ENCODE data around the gene ENGASE.
"Not testable (repeated sequence)": the region's sequence is repeated elsewhere in the genome, so short reads cannot be mapped to it uniquely, and the experiment has no call there.

Gene ENGASE, protein sequence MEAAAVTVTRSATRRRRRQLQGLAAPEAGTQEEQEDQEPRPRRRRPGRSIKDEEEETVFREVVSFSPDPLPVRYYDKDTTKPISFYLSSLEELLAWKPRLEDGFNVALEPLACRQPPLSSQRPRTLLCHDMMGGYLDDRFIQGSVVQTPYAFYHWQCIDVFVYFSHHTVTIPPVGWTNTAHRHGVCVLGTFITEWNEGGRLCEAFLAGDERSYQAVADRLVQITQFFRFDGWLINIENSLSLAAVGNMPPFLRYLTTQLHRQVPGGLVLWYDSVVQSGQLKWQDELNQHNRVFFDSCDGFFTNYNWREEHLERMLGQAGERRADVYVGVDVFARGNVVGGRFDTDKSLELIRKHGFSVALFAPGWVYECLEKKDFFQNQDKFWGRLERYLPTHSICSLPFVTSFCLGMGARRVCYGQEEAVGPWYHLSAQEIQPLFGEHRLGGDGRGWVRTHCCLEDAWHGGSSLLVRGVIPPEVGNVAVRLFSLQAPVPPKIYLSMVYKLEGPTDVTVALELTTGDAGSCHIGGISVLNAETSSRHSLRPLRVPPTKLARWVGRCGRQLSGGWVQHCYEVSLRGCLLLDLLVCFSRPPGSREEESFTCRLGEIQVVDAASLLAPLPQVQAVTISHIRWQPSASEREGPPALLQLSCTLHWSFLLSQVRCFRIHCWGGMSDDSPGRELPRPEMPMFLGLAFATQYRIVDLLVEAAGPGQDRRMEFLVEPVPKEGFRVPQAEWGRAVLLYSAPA

DNA sequence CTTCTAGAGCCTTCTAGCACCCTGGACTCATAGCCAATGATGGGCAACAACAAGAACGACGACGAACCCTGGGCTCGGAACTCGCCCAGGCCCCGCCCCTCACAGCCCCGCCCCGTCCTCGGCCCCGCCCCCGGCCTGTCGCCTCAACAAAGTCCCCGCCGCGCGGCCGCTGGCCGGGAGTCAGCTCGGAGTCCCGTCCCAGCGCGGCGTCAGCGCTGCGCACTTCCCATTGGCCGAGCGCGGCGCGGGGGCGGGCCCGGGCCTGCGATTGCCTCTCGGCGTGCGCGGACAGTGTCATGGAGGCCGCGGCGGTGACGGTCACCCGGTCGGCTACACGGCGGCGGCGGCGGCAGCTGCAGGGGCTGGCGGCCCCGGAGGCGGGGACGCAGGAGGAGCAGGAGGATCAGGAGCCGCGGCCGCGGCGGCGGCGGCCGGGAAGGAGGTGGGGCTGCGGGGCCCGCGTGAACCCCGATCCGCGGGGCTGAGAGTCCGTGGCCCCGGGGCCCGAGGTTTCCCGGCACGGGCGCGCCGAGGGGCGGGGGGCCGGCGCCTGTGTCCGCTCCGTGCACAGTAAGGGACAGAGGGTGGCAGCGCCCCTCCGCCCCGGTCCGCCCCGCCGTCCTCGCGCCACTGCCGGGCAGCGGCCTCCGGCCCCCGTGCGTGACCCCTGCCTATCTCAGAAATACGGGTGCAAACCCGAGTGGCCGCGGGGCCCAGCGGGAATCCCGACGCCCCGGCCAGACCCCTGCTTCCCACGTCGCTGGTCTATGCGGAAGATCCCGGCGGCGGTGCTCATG, at the start of gene ENGASE:
TSS of gene ENGASE (plus strand) at position 176 of the 797 bp plus-strand sequence. CDS start at position 297, 121 bp downstream.
- peak; percentile 90 for DNase-seq

DNA sequence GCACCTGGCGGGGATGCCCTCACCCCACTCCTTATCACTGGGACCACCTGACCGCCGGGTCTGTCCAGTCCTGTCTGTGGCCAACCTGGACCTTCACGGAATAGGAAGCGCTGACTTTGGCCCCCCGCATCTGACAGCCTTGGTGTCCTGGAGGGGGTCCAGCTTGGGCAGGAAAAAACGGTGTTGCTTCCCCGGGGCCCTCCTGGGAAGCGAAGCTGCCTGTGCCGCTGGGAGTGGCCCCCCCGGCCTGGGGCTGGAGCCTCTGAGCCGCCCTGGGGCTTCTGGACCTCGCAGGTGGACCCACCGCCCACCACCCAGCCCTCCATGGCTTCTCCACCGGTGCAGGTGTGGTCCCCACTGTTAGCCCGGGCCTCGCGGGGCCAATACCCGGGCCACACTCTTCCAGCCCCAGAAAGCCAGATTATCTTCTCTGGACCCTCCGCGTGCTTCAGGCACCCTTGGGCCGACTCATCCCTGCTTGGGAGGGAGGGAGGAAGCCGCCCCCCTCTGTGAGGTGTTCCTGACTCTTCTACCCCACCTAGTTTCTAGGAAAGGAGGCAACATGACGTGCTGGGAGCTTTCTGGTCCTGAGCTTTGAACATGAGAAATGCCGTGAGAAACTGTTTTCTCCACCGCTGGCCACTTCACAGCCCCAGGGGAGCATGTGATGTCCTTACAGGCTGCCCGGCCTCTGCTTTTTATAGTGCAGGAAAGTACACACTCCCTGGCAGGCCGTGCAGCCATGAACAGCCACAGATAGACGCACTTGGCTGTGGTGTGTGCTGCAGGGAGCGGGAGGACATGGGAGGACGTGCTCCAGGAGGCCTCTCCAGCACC, 49.5 kb upstream of the ENGASE start:
- DNase-seq: no peak

DNA sequence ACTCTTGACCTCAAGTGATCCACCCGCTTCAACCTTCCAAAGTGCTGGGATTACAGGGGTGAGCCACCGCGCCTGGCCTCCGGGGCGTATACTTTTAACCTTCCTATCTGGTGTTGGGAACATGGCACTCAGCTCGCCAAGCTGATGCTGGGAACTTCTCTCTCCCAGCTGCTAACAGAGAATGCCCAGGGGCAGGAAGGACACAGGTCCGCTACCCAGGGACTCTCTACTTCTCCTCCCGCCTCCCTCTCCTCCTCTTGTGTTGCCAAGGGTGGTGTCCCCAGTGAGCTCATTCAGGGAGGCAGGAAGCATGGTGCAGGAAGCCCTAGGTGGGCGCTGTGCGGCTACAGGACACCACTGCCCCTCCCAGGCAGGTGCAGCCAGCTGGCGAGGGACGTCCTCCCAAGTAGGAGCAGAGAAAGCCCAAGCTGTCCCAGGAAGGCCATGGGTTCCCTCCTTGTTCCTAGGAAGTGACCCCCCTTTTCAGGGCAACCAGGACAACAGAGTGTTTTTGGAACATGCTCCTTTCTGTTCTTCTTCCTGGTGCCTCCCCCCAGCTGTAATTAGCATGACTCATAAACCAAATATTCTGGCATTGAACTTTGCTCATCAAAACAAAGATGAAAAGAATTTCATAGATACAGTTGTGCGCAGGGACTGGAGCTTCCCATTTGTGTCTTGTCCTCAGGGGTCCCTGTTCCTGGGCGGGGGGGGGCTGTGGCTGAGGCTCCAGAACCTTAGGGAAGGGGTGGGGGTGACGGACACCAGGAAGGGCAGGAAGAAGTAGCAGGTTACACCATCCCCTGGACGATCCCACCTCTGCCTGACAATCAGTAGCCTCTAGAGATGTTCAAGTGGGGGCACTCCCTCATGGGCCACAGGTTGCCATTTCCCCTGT, 48.0 kb upstream of the ENGASE start:
- DNase-seq: peak; percentile 70

DNA sequence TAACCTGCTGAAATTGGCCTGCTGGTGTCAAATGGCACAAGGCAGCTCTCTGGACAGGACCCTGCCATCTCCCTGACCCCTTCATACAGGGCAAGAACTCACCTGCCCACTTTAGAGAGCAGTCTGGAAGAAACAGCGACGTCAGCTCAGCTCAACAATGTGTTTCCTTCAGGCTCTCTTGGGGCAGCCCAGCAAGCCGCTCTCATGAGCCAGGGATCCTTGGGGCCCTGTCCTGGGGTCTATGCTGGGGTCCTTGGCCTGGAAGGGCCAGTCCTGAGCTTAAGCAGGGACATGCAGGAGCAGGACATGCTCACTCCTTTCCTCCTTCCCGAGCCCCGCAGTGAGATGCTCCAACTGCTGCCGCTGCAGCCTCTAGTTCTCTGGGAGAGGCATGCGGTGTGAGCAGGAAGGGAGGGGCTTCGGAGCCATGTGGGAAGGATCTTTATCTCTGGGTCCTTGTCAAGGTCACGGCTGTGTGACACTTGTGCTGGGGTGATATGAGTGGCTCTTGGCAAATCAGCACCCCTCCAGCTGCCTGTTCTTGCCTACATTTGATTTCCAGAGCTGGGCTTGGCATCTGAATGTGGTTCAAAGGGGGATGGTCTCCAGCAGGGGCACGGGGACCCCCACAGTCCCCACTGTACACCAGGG, 47.2 kb upstream of the ENGASE start:
- DNase-seq: no peak

DNA sequence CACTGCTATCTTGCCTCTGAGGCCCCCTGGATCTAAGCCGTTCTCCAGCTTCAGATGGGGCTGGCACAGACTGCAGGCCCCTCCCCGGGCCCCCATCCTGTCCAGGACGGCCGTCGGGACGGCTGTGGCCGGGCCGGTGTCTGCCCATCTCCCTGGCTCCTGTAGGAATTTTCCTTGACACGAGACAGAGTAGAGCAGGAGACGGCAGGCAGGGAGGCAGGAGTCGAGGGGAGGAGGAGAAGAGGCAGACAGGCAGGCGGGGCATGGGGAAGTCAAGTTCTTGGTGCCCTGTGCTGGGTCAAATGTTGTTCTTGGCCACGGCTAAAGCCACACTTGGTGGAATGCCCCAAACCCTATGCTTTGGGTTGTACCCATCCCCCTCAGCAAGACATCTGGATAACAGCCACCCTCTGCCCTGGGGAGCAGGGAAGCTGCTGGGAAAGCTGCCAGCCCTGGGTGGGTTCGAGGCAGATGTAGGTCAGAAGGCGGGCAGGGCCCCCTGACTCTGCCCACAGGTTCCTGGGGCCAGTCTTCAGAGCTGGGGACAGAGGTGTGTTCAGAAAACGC, 46.6 kb upstream of the ENGASE start:
- no peak for DNase-seq

DNA sequence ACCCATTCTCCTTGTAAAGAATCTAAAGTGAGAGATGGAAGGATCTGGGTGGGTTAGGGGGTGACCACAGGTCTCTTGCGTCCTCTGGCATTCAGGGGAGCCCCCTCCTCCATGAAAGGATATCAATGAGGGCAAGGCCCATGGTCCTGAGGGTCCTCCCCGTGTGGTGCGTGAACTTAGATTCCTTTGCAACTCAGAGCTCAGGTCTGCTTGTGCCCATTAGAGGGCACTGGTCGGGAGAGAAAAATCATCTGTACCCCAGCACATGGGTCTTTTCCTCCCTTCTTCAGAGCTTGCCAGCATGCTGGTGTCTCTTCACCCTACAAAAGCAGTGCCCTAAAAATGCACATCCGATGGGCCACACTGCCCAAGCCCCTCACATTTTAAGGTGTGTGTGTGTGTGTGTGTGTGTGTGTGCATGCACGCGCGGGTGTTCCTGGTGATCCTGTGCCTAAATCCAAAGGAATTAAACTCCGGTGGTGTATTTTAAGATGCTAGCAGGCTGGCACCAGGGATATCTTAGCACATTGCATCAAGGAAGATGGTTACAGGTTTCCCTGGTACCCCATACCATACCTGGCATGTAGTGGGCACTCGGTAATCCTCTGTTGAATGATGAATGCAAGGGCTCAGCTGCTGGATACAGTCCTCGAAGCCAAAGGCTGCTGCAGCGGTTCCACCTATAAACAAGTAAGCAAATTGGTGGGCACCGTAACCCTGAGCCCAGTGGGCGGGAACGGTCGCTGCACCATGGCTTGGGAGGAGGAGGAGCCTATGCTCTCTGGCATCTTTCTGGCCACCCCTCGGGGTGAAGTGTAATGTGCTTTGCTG, 45.9 kb upstream of the ENGASE start:
- DNase-seq: no peak

DNA sequence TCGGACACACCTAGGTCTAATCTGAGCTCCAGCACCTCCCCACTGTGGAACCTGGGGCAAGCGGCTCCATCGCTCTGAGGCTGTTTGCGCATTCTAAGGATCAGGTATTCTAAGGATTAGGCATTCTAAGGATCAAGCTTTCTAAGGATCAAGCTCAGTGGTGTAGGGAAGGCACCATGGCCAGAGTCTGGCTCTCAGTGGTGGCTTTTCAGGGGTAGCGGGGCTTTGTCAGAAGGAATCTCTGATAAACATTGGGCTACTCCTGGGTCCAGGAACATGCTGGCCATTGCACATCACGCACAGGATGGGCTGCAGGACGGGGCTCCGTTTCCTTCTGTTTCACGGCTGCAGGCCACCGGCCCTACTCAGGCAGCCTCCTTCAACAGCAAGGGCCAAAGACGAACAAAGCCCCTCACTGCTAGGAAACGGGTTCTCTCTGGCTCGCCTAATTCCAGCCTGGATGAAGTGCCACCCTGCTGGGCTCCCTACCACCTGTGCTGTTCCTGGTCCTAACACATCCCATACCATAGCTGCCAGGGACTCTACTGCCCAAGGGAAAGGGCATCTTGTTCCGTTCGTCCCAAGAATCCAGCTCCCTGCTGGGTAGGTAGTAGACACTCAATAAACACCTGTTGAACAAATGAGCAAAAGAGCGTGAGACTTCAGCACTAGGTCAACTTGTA, 45.2 kb upstream of the ENGASE start:
- DNase-seq: no peak

DNA sequence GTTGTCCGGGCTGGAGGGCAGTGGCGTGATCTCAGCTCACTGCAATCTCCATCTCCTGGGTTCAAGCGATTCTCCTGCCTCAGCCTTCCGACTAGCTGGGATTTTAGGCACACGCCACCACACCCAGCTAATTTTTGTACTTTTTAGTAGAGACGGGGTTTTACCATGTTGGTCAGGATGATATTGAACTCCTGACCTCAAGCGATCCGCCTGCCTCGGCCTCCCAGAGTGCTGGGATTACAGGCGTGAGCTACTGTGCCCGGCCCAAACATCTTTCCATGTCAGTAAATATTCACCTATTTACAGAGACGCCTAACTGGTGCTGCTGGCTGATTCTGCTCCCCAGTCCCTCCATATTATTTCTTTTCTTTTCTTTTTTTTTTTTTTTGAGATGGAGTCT, 44.0 kb upstream of the ENGASE start:
- not testable (repeated sequence) for DNase-seq

DNA sequence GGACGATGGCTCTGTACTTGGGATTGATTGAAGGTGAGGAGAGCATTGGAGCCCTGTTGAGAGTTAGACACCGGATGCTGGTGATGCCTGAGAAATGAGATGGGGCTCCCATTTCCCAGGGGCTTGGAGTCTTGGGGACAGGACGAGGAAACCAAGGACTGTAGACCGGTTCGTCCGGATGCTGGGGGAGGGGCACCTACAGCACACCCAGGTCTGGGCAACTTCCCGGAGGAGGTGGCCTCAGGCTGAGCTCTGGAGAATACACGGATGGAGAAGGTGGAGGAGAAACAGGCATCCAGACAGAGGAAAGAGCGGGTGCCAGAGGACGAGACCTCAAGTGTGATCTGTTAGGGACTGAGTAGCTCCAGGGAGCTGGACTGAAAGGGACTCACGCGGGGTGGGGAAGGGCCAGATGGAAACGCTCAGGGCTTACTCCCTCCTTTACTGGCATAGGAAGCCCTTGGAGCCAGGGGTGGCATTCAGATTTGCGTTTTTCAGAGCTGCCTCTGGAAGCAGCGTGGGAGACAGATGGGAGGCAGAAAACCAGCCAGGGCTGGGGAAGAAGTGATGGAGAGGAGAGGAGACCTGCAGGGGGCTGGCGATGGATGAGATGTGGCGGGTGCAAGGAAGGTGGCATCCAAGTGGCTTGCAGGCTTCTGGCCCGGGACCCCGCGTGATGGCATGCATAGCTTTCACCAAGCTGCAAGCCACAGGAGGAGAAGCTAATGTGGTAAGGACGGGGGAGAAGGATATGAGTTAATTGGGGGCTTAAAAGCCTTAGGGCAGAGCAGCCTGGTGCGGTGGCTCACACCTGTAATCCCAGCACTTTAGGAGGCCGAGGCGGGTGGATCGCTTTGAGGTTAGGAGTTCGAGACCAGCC, 42.4 kb upstream of the ENGASE start:
- no peak for DNase-seq

DNA sequence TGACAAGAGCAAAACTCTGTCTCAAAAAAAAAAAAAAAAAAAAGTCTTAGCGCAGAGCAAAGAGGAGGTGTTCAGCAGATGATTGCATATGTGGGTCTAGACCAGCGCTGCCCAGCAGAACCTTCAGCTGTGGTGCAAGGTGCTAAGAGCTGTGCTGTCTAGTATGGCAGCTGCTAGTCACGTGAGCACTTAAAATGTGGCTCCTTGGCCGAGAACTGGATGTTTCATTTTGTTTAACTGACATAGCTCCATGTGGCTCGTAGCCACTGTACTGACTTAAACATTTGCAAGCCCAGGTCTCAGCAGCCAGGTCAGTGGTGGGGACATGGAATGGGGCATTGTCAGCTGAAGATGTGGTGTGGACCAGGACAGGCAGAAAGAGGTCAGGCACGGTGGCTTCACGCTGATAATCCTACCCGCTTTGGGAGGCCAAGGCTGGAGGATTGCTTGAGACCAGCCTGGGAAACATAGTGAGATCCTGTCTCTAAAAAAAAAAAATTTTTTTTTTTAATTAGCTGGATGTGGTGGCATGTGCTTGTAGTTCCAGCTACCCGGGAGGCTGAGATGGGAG, 41.5 kb upstream of the ENGASE start:
- no peak for DNase-seq

DNA sequence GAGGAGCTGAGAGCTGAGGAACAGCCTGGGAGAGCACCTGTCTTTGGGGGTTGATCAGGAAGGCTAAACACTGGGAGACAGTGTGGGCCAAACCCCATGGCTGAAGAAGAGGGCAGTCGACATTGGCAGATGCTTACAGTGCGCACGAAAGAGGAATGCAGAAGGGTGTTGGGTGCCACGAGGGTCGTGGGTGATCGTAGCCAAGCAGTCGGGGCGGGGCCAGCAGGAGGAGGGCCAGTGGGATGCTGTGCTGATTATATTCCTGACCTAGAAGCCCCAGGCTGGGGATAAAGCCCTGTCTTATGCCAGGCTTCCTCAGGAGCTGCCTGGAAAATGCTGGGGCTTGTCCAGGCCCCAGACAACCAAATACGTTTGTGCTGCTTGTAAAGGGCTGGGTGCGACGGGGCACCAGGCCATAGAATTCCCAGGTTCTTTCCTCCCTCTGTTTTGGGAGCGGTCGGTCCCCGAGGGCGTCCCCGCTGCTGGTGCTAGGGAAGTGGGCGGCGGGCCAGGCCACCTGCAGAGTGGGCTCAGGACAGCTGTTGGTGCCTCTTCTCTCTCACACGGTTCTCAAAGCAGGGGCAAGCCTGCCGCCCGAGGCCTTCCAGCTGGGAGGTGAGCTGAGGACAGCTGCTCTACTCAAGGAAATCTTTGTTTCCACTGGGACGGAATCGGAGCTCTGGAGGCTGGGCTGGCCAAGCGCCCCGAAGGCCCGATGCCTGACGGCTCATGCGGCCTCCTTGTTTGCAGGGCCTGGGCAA, 40.7 kb upstream of the ENGASE start:
- peak; percentile 92 for DNase-seq

DNA sequence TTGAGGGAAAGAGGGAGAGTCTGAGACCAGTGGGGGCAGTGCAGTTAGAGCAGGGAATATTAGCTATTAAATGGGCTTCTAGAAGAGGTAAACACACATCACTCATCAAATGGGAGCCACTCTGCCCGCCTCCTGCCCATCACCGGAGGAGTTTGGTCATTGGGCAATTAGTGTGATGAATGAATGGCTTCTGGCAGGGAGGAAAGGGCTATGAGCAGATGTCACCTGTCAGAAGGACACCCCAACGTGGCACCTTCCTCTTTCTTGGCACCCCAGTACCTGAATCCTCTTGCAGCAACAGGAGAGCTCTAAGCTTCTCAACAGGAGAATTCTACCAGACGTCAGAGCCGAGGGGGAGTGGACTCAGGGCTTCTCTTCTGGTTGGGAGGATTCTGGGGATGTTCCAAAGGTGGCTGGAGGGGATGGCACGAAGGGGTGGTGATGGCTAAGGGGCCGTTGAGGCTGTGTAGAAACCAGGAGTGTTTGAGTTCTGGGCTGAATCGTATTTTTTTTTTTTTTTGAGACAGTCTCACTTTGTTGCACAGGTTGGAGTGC, 39.6 kb upstream of the ENGASE start:
- DNase-seq: no peak

DNA sequence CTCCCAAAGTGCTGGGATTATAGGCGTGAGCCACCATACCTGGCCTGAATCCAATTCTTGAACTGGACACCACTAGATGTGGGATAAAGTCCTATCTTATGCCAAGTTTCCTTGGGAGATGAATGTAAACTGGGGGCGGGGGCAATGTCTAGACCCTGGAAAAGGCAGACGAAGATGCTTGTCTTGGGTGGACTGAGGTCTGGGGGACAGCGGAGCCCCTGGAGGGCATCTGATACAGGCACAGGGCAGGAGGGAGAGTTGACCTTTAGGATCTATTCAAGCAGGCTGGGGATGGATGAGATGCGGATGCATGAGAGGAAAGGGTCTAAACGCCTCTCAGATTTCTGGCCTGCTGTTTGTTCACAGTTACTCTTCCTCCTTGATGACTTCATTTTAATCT, 38.9 kb upstream of the ENGASE start:
- no peak for DNase-seq

DNA sequence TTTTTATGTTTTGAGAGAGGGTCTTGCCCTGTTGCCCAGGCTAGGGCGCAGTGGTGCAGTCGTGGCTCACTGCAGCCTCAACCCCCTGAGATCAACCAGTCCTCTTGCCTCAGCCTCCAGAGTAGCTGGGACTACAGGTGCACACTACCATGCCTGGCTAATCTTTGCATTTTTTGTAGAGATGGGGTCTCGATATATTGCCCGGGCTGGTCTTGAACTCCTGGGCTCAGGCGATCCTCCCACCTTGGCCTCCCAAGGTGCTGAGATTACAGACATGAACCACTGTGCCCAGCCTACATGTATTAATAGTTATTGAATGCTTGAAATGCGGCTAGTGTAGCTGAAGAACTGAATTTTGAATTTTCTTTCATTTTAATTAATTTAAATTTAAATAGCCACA, 38.4 kb upstream of the ENGASE start:
- DNase-seq: no peak

DNA sequence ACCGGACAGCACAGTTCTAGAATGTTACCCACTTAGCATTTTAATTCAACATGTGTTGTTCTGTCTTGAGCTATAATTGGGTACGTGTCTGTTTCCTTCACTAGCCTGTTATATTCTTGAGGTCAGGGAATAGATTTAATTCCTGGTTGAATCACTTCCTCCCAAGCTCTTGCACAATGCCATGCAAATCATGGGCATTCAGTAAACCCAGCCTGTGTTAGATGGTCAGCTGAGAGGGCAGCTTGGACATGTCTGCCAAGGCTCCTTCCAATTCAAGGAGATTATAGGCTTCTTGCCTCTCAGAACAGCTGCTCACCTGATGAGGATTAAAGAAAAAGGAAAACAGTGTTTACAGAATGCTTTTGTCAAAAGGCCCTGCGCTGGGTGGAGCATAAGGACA, 38.0 kb upstream of the ENGASE start:
- no peak for DNase-seq

DNA sequence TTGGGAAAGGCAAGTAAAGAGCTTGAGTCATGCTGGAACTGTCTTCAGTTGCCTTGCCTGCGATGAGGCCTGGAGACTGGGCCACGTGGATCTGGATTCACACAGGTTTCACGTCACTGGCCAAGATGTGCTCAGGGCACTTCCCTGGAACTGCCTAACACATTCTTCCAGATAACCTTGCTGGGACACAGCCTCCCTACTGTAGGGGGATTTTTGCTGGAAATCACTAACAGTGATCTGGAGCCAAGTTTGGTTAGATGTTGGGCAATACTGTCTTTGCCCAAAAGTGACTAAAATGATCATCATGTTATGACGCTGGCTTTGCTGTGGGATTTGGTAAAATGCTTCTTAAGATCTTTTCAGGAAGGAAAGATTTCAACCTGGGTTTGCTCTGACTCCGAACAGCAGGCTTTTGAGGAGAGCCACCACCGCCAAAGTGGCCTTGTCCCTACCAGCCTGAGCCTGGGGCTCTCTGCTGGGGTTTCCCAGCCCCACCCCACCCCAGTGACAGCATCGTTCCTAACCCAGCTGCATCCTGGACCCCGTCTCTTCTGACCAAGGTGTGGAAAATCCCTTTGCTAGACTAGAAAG, 36.0 kb upstream of the ENGASE start:
- DNase-seq: no peak
